H1 (cell line): ENCODE results near the gene PARD6B. TPM values are rescaled to one million over a fixed set of nuclear protein-coding genes. Genes with fewer than 3 reads are reported as not detected.
"Not testable (repeated sequence)": the region's sequence is repeated elsewhere in the genome, so short reads cannot be mapped to it uniquely, and the experiment has no call there.

ENCODE experiments used
- CTCF ChIA-PET: fragments of 300-600 bp; sonication (Branson Sonifier 250); formaldehyde crosslinking; loops from one replicate; lab custom pipeline; 2021; ENCODE audit not compliant: partially characterized antibody; lab: Charles Lee
- POLR2A ChIA-PET: fragments of 300-600 bp; sonication (Branson Sonifier 250); formaldehyde crosslinking; loops from one replicate; lab custom pipeline; 2021; ENCODE audit warnings: inconsistent platforms; ENCODE audit not compliant: partially characterized antibody; lab: Charles Lee
- DNase-seq, 2 experiments: peaks; one replicate each; pipeline versions ENCODE4 v3.0.0 to v3.0.0-alpha.2; 2010 to 2022; ENCODE audit warnings: low spot score in 2 of 2, low read depth in 1 of 2, mixed read lengths in 1 of 2
- FAIRE-seq: peaks from 2 replicates; lab custom pipeline; 2011; peaks lifted over from hg19 to GRCh38; lab: Jason Lieb, UNC
- H2AFZ ChIP-seq: 2 replicates; pipeline ENCODE4 v1.8.1; 2012; ENCODE audit warnings: low read length, inconsistent platforms
- H2AK5ac ChIP-seq: 2 replicates; pipeline ENCODE4 v1.6.1; 2013; ENCODE audit warnings: low read depth, low read length
- H2BK120ac ChIP-seq: replicated peaks from 2 replicates; pipeline ENCODE3; 2013; ENCODE audit warnings: low read depth, low read length, inconsistent platforms
- H2BK12ac ChIP-seq: 2 replicates; pipeline ENCODE4 v1.6.1; 2013; ENCODE audit warnings: low read depth, low read length
- H2BK15ac ChIP-seq: 2 replicates; pipeline ENCODE4 v1.6.1; 2013; ENCODE audit warnings: low read length
- H2BK20ac ChIP-seq: 2 replicates; pipeline ENCODE4 v1.6.1; 2013; ENCODE audit warnings: low read length
- H2BK5ac ChIP-seq: 2 replicates; pipeline ENCODE4 v1.6.1; 2013; ENCODE audit warnings: low read depth, low read length
- H3K14ac ChIP-seq: 2 replicates; pipeline ENCODE4 v1.6.1; 2013; ENCODE audit warnings: inconsistent platforms; ENCODE audit not compliant: insufficient read length
- H3K18ac ChIP-seq: 2 replicates; pipeline ENCODE4 v1.6.1; 2013; ENCODE audit warnings: low read length; ENCODE audit errors: extremely low read depth
- H3K23ac ChIP-seq: 2 replicates; pipeline ENCODE4 v1.6.1; 2013; ENCODE audit warnings: inconsistent platforms; ENCODE audit not compliant: insufficient read length
- H3K23me2 ChIP-seq: 2 replicates; pipeline ENCODE4 v1.6.1; 2013; ENCODE audit warnings: low read depth, low read length
- H3K27ac ChIP-seq: 2 replicates; pipeline ENCODE4 v1.6.1; 2011; ENCODE audit warnings: low read depth, low read length, inconsistent platforms
- H3K27me3 ChIP-seq, 4 experiments: replicated peaks in 1 of 4; 1 replicate in 1 of 4; 2 replicates in 3 of 4; pipeline versions ENCODE4 v1.6.1 to v1.8.1; 2011 to 2013; ENCODE audit warnings: low read length in 3 of 4, mild to moderate bottlenecking in 3 of 4, inconsistent platforms in 2 of 4, mixed read lengths in 2 of 4, moderate library complexity in 1 of 4; ENCODE audit not compliant: control insufficient read depth in 3 of 4, insufficient read depth in 3 of 4; ENCODE audit errors: extremely low read depth in 1 of 4
- H3K36me3 ChIP-seq, 4 experiments: 2 replicates each; pipeline versions ENCODE4 v1.6.1 to v1.8.1; 2011 to 2013; ENCODE audit warnings: mild to moderate bottlenecking in 4 of 4, low read length in 3 of 4, moderate library complexity in 2 of 4, control low read depth in 1 of 4, inconsistent platforms in 1 of 4; ENCODE audit not compliant: insufficient read depth in 4 of 4, control insufficient read depth in 2 of 4
- H3K4ac ChIP-seq: replicated peaks from 2 replicates; pipeline ENCODE3; 2013; ENCODE audit warnings: low read length, low read depth, mixed read lengths, inconsistent platforms; ENCODE audit not compliant: insufficient read length
- H3K4me1 ChIP-seq, 4 experiments: replicated peaks in 1 of 4; 1 replicate in 1 of 4; 2 replicates in 3 of 4; pipeline versions ENCODE4 v1.6.1 to v1.8.1; 2011 to 2013; ENCODE audit warnings: low read length in 3 of 4, inconsistent platforms in 2 of 4, mixed read lengths in 1 of 4; ENCODE audit not compliant: insufficient read depth in 4 of 4, control insufficient read depth in 3 of 4
- H3K4me2 ChIP-seq, 2 experiments: 2 replicates each; pipeline versions ENCODE4 v1.6.1 to v1.8.1; 2011 to 2013; ENCODE audit warnings: low read depth in 2 of 2, low read length in 2 of 2, control low read depth in 1 of 2, inconsistent platforms in 1 of 2, mild to moderate bottlenecking in 1 of 2; ENCODE audit not compliant: insufficient read depth in 1 of 2
- H3K4me3 ChIP-seq, 4 experiments: fragments of 200-600, 300-600 bp in 1 of 4; sonication (generic), shearing (Covaris generic), sonication (Bioruptor Twin) in 1 of 4; 2 replicates each; pipeline versions ENCODE4 v1.5.1 to v1.8.1; 2011 to 2016; ENCODE audit warnings: low read length in 4 of 4, low read depth in 3 of 4, control low read depth in 2 of 4, inconsistent platforms in 2 of 4, mild to moderate bottlenecking in 2 of 4, mixed read lengths in 1 of 4, moderate library complexity in 1 of 4; ENCODE audit not compliant: insufficient read depth in 2 of 4; ENCODE audit errors: extremely low read depth in 1 of 4
- H3K56ac ChIP-seq: replicated peaks from 2 replicates; pipeline ENCODE3; 2013; ENCODE audit warnings: low read depth, mild to moderate bottlenecking, mixed read lengths, low read length, inconsistent platforms; ENCODE audit not compliant: insufficient read length
- H3K79me1 ChIP-seq: 2 replicates; pipeline ENCODE4 v1.6.1; 2013; ENCODE audit warnings: low read depth, low read length, control low read depth
- H3K79me2 ChIP-seq, 2 experiments: 2 replicates each; pipeline versions ENCODE4 v1.6.1 to v1.8.1; 2012 to 2013; ENCODE audit warnings: low read length in 2 of 2, mild to moderate bottlenecking in 2 of 2, inconsistent platforms in 1 of 2; ENCODE audit not compliant: insufficient read depth in 2 of 2, control insufficient read depth in 1 of 2
- H3K9ac ChIP-seq, 4 experiments: replicated peaks in 1 of 4; 1 replicate in 1 of 4; 2 replicates in 3 of 4; pipeline versions ENCODE4 v1.6.1 to v1.8.1; 2011 to 2013; ENCODE audit warnings: low read depth in 3 of 4, low read length in 3 of 4, control low read depth in 2 of 4, mild to moderate bottlenecking in 2 of 4, moderate library complexity in 2 of 4, inconsistent platforms in 1 of 4; ENCODE audit errors: extremely low read depth in 1 of 4
- H3K9me3 ChIP-seq, 2 experiments: 2 replicates each; pipeline versions ENCODE4 v1.6.1 to v1.8.1; 2012 to 2013; ENCODE audit warnings: mild to moderate bottlenecking in 2 of 2, moderate library complexity in 2 of 2, control low read depth in 1 of 2, inconsistent platforms in 1 of 2, low read depth in 1 of 2, low read length in 1 of 2, mixed read lengths in 1 of 2; ENCODE audit not compliant: insufficient read depth in 2 of 2
- H4K20me1 ChIP-seq, 2 experiments: replicated peaks in 1 of 2; 2 replicates each; pipeline versions ENCODE3 to v1.8.1; 2011 to 2013; ENCODE audit warnings: inconsistent platforms in 2 of 2, low read length in 2 of 2, mild to moderate bottlenecking in 1 of 2; ENCODE audit not compliant: insufficient read depth in 2 of 2, control insufficient read depth in 1 of 2
- H4K5ac ChIP-seq: 2 replicates; pipeline ENCODE4 v1.6.1; 2013; ENCODE audit warnings: low read length, low read depth, mixed read lengths, inconsistent platforms; ENCODE audit not compliant: insufficient read length
- H4K8ac ChIP-seq: 2 replicates; pipeline ENCODE4 v1.8.0; 2013; ENCODE audit warnings: mild to moderate bottlenecking, moderate library complexity, low read length, inconsistent platforms; ENCODE audit not compliant: insufficient read depth; ENCODE audit errors: extremely low read depth
- H4K91ac ChIP-seq: replicated peaks from 2 replicates; pipeline ENCODE3; 2013; ENCODE audit warnings: low read length, mixed read lengths, inconsistent platforms; ENCODE audit not compliant: insufficient read length
- CTCF ChIP-seq, 3 experiments: IDR thresholded peaks; 1 replicate in 2 of 3; 2 replicates in 1 of 3; pipeline versions ENCODE4 v1.5.1 to v1.6.1; 2011; ENCODE audit warnings: low read length in 3 of 3, mild to moderate bottlenecking in 3 of 3, inconsistent platforms in 2 of 3, low read depth in 1 of 3, moderate library complexity in 1 of 3; ENCODE audit not compliant: insufficient read depth in 1 of 3; ENCODE audit errors: control extremely low read depth in 1 of 3
- RAD21 ChIP-seq, 2 experiments: IDR thresholded peaks in 1 of 2; conservative IDR thresholded peaks in 1 of 2; 2 replicates each; pipeline ENCODE4 v1.6.1; 2011; ENCODE audit warnings: low read depth in 2 of 2, low read length in 2 of 2, improper control_type of control experiment in 1 of 2, inconsistent platforms in 1 of 2, mild to moderate bottlenecking in 1 of 2, moderate library complexity in 1 of 2
- WGBS, 2 experiments: shearing (Covaris generic) in 1 of 2; methylation state at CpG; one replicate each; pipeline versions ENCODE4 v1.1.6 to v1.1.7; 2013 to 2015; ENCODE audit warnings: low lambda C conversion rate in 2 of 2, mixed read lengths in 2 of 2, inconsistent platforms in 1 of 2, low coverage in 1 of 2, missing lambda C conversion rate in 1 of 2; ENCODE audit not compliant: insufficient replicate concordance in 2 of 2, insufficient coverage in 1 of 2, insufficient read length in 1 of 2; ENCODE audit errors: extremely low coverage in 1 of 2, missing lambda C conversion rate in 1 of 2; 5-methylcytosine and 5-hydroxymethylcytosine counted together
- polyA plus RNA-seq, 7 experiments: library from polyadenylated mRNA; depleted of rRNA in 3 of 7; stranded (reverse) in 5 of 7; unstranded in 2 of 7; fragments of >200 nt in 5 of 7; fragments of 200-250 nt in 2 of 7; gene quantifications; 1 replicate in 5 of 7; 2 replicates in 1 of 7; 4 replicates in 1 of 7; pipeline versions ENCODE4 v1.2.1 to v1.2.3, GENCODE V29; 2011 to 2013; ENCODE audit warnings: missing spikeins in 2 of 7, mixed read lengths in 2 of 7
- total RNA-seq: library from RNA; stranded (reverse); fragmentation: NEBNext Ultra II Directional; extraction: Animal tissue kit (Norgen Biotek cat#: 25700); gene quantifications from 2 replicates; pipeline ENCODE4 v1.2.1, GENCODE V29; 2021

PARD6B gene
- total and polyA plus RNA-seq, 2 of the 8 experiments (the other 6 are each of a cell fraction or from before 2014, with no cell fraction given) = 5.2 to 34.1 TPM

GRCh38 chr20:50793575-50794016, 62.2 kb downstream of the PARD6B start:
- not testable (repeated sequence) for H4K20me1 ChIP-seq, H2BK5ac ChIP-seq, H4K8ac ChIP-seq, H3K4ac ChIP-seq, H3K56ac ChIP-seq, H4K91ac ChIP-seq, H3K23me2 ChIP-seq, H3K9me3 ChIP-seq, H3K14ac ChIP-seq, H3K79me1 ChIP-seq, H3K27me3 ChIP-seq, H3K27ac ChIP-seq, H2BK120ac ChIP-seq, H3K36me3 ChIP-seq, H2AFZ ChIP-seq, H2AK5ac ChIP-seq, H3K4me3 ChIP-seq, H3K79me2 ChIP-seq, H3K4me1 ChIP-seq, H4K5ac ChIP-seq, H2BK20ac ChIP-seq, H3K23ac ChIP-seq, H3K9ac ChIP-seq, FAIRE-seq, H3K18ac ChIP-seq
- CTCF ChIA-PET = interaction anchor here (0.6 to 7.8 kb wide), 37 partner anchors 9 to 194 kb away, joined by 3 to 68 read pairs (median 4); partner anchors contain the start of genes ADNP, DPM1 and MOCS3
- H2BK12ac ChIP-seq = peak overlapping the region; percentile 80; the same call in 1 of the 2 replicates
- H2BK15ac ChIP-seq = peak overlapping the region; percentile 81; the same call in 1 of the 2 replicates
- H3K4me2 ChIP-seq = peak overlapping the region in 1 of 2 experiments; percentile 56; a peak in 1 of 4 replicates
- POLR2A ChIA-PET = interaction anchor here (1.3 to 1.4 kb wide), 2 partner anchors 131 to 165 kb away, joined by 4 to 13 read pairs; partner anchors contain the start of genes DPM1 and MOCS3
- TF ChIP-seq RAD21 (IDR thresholded peaks at IDR 0.05 in 1 of 2, conservative IDR thresholded peaks at IDR 0.05 in 1 of 2; ENCODE audit: low read depth in 2 of 2, low read length in 2 of 2) (peak in 1 of 2 experiments; percentile 11; a peak in 1 of 4 replicates), CTCF (IDR thresholded peaks at IDR 0.05; ENCODE audit: control extremely low read depth in 1 of 3, insufficient read depth in 1 of 3, low read depth in 1 of 3, low read length in 3 of 3) (peak; percentile 21 to 36 (median 31); a peak in 3 of 4 replicates)
- DNase-seq = peak in 1 of 2 experiments; percentile 71
- 71% methylated on average over 12 of the region's 13 CpGs; no CpG with 5 or more reads in 1 of the 2 experiments for WGBS, 2 experiments
